Measurements from ENCODE around the gene SLC1A3.
"Not testable (repeated sequence)": the region's sequence is repeated elsewhere in the genome, so short reads cannot be mapped to it uniquely, and the experiment has no call there.

SLC1A3 gene

DNA sequence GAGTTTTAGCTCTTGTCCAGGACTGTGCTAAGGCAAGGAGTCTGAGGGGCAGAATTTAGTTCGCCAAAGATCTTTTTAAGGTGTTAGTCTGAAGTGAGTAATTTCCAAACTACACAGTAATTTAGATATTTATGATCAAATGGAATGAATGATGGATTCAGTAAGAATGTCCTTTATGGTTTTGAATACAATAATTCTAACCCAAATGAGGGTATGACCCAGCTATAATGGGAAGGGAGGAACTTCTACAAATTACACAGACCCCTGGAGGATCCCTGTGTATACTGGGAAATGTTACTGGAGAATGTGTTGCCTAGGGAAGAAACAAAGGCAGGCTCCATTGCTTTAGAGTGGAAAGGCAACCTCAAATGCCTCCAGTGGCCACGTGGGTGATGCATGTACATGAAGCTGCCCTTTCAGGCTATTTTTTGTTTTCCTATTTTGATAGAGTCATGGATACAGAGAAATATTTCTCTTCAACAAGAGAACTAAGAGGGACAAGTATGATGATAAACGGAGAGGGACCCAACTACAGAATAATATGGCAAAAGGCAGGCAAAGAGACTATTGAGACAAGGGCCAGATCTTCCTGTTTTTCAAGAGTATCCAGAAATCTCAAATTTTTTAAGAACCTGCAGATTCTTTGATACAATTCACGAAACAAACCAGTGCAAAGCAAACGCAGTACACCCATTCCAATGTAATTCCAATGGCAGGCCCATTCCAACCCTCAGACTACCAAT is 25.4 kb downstream of the SLC1A3 start:
- DNase-seq = no peak

DNA sequence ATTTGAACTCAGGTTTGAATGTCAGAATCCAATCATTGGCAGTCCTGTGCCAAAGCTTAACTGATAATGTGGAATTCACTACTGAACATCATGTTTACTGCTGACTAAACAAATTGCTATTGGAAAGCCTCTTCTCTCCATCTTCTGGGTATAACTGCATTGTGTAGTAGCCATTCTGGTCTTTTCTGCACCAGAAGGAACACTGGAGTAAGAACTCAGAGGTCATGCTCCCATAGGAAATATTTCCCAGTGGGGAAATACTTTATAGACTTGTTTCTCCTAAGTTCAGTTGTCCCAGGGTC is 25.9 kb downstream of the SLC1A3 start:
- no peak for DNase-seq

DNA sequence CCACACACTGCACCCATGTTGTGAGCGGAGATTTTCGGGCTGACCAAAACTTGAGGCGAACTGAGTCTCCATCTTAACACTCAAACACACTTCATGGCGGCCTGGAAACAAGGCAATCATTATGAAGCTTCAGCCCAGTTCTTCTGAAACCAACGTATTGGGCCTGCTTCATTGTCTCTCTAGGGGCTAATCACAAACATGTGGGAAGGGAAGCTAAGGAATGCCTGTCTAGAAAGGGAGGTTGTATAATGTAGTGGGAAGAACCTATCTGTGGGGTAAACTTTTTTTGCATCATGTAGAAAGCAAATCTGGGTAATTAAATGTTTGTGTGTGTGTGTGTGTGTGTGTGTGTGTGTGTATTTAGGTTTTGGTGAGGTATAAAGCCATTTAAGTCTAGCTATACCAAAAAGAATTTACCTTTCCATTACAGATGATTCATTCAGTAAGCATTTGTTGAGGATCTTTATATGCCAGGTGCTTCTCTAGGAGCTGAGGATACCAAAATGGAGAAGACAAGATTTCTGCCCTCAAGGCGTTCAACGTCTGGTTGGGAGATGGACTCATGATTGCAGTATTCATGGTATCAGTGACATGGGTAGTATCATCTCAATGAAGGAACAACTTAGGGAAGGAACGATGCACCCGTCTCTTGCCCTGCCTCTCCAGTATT is 29.4 kb downstream of the SLC1A3 start:
- no peak for DNase-seq

DNA sequence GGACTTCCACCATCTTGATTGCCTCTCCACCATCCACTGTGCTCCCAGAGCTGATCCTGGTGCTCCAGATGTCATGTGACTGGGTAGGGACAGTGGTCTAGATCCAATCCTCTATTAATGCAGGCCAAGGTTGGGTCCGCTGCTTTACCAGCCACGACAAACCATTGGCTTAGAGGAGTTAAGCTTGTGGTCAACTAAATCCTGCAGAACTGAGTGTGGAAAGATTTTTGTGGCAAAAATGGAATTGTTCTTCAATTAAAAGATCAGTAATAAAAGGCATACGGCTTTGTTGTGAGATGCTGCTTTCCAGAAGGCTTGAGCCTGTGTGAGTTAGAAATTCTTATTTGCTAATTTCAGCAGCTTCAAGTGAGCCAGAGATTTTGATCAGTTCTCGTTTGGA is 30.7 kb downstream of the SLC1A3 start:
- no peak for DNase-seq

DNA sequence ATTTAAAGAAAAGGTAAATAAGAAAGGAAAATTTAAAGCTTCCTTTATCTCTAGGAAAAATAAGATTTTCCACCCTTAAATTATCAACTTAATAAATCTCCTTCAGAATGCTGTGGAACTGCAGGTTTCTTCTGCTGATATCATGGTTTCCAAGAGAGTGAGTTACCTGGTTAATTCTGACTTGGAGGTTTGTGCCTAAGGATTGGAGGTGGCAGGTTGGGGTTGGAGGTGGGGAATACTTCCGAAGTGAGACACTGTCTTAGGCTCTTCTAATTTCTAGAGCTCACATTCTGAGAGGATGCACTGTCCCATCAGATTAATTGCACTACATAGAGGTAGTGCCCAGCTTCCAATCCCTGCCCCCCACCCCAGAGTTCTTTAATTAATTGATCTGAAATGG is 31.1 kb downstream of the SLC1A3 start:
- no peak for DNase-seq

DNA sequence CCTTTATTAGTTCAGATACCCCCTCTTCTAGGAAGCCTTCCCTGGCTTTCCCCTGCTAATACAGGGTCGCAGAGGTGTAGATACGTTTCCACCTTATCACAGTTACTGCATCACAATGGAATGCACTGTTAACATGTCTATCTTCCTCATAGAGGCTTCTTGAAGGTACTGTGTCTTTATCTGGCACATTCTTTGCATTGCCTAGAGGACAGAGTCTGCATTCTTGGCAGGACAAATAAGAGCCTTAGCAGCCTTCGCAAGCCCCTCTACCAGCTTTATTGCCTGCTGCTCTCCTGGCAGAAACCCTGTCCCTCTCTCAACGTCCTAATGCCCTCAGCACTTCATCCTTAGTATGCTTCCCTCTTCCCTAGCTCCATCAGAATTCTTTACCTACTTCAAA is 31.6 kb downstream of the SLC1A3 start:
- DNase-seq = no peak

DNA sequence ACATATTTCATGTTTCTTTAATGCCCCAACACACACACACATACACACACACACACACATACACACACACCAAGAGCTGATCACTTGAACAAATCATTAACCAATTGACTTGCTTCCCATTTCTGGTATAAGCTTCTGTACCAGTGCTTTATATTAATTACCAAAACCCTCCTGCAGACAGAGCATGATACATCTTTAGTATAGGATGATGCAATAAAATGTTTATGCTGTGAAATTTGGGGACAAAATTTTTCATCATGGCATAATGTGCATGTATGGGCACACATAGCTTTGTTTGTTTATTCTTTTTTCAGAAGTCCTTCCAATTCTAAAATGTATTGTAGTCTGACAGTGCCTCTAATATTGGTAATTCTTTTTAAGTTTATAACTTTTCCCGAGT is 34.5 kb downstream of the SLC1A3 start:
- no peak for DNase-seq

DNA sequence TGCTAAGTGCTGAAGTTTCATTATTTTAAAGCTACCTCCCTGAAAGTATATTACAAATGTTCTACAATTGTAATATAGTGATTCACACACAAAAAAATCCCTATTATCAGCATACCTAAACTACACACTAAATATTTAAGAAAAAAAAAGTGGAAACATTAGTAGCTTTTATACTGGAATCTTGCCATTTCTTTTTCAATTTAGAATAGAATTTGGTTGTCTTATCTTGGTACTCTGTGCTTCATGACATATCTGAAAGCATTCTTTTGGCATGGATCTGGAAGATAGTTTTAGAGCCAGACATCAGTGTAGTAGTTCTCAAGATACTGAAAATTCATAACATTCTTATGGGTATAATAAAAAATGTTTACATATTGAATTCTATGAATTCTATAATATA is 35.0 kb downstream of the SLC1A3 start:
- no peak for DNase-seq

DNA sequence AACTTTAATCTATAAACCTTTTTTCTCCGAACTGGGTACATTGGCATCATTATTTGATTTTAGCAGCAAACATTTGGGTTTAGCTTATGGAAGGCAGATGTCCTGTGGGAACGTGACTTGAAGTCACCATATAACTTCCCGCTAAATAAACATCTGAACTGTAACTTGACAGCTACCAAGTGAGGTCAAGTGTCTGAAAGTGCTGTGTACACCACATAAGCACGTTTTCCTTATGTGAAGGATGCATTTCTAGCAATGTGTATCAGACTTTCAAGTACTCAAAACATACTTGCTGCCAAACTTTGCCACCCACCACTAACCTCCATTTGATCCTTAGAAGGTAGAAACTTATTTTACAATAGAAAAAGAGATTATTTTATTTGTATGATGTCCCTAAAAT is 35.7 kb downstream of the SLC1A3 start:
- DNase-seq = no peak

DNA sequence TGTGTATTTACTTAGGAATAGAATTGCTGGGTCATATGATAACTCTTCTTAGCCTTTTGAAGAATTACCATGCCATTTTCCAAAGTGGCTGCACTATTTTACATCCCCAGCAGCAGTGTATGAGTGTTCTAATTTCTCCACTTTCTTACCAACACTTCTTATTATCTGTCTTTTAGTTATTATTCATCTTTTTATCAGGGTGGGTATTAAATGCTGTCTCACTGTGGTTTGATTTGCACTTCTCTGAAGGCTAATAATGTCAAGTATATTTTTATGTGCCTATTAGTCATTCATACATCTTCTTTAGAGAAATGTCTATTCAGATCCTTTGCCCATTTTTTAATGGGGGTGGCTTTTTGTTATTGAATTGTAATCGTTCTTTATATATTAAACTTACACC is 36.8 kb downstream of the SLC1A3 start:
- no peak for DNase-seq

DNA sequence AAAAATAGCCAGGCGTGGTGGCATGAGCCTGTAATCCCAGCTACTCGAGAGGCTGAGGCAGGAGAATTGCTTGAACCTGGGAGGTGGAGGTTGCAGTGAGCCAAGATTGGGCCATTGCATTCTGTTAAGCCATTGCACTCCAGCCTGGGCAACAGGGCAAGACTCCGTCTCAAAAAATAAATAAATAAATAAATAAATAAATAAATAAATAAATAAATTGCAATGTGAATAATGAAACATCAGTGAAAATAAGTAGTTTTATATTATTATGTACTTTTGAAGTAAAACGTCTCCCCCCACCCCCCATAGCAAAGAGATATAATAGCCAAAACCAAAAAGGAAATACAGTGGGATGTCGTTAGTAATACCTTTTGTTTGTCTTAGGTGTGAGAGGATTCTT is 37.4 kb downstream of the SLC1A3 start:
- DNase-seq = not testable (repeated sequence)

DNA sequence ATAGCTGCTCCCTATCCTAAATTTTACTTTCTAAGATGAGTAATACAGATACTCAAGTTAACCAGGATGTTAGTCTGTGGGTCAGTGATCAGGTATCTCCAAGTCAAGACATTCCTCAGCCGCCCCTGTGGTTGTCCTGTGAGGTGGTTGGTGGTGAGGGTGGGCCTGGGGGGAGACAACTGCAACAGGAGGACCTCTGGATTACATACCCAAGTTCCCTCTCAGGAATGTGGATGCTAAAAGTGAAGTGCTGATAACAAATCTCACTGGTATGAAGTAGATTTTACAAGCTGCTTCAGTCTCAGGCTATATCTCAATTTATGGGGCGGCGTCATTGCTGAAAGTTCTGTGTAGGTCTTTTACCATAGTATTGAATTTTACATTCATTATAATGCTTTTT is 38.3 kb downstream of the SLC1A3 start:
- DNase-seq = no peak

DNA sequence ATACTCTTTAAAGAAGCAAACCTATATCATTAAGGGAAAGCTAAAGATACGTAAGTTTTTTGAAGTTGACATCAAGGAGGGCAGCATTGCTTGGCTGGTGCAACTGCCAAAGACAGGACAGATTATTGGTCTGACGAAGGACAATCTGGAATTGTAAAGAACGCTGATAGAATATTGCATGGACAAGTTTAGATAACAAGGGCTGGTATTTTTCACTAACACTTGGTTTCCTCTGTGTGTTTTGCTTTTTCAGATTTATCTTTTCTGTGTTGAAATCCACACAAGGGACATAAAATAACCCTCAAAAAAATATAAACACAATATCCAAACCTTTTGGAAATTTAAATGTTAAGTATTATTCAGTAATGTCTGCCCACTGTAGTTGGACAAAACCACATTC is 39.7 kb downstream of the SLC1A3 start:
- DNase-seq = no peak

DNA sequence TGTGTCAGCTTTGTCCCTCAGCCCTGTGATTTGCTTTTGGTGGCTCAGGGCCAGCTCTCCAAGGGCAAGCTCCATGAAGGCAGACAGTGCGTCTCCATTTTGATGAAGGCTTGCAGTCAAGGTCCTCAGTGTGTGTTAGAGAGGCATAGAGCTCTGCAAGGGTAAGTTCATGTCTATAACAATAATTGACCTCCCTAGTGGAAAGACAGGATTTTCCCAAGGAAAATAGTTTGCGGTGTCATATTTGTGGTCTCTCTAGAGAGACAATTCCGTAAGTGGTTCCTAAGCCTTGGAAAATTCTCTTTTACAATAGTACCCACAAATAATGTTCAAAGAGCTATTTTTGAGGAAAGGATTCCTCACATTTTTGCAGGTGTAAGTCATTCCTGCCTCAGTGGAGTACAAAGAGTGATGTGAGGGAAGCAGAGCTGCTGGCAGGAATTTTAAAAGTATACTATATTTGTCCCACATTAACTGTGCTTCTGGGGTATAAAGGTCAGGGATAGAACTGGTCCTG is 40.2 kb downstream of the SLC1A3 start:
- DNase-seq = no peak

DNA sequence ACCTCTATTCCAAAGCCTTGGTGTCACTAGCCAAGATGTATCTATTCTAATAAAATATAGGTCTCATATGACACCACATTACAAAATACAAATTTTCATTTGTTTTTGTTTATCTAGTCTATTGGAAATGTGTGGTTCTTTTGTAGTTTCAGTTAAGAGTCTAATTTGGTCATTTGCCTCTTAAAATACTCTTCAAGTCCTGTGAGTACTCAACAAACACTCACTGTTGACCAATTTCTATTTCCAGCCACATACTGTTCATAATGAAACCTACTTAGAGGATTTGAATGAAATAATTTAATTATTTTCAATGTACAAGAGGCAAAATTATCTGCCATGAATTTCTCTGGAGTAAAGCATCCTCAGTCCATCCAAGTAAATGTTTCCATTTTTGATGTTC is 40.6 kb downstream of the SLC1A3 start:
- no peak for DNase-seq

DNA sequence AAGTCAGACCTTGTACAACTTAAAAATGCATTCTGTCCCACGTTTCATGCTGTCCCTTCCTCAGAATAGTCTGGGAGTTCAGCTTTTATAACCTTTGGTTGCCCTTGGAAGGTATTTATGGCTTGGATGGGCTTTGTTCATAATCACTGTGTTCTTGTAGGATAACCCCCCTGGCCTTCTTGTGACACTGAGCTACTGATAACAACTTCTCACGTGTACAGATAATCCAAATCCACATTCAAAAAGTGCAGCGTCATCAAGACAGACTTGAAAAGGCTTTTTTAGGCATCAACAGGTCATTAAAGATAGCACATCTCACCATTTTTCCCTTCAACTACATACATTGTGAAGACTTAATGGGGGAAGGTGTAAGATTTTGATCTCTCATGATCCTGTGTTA is 42.0 kb downstream of the SLC1A3 start:
- DNase-seq = no peak

DNA sequence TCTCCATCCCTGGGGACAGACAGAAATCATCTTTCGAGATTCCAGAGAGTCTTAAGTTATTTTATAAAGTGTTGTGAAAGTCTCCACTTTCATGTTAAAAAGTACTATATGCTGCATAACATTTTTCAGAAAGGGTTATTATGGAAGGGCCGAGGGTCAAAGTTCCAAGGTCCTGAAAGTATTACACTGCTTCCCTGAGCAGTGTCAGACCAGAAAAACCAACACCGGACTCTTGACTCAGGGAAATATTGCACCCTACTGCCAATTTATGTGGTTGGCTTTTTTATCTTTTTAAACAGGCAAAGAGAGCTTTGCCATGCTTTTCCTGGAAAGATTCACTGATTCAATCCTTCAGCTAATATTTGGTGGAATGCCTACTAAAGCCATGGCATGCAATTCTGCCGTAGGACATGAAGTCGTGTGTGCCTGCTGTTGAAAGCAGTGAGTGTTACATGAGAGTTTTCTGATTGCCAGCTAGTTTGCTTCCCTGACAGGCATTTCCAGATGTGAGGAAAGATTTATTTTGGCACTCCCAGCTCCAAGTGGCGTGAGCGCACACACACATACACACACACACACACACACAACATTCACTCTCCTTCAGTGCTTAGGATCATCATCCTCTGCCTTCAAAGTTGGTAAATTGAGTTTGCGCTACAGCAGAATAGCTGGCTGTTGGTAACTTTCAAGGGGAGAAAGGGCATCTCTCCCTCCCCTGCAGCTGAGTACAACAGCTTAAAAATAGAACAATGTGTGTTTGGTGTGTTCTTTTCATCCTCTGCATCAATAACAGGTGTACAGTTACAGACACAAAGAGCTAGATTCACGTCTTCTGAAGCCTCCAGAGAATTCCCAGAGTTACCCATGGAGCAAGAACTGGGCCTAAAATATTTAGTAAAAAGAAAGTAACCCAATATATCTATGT is 45.6 kb downstream of the SLC1A3 start:
- DNase-seq = no peak

DNA sequence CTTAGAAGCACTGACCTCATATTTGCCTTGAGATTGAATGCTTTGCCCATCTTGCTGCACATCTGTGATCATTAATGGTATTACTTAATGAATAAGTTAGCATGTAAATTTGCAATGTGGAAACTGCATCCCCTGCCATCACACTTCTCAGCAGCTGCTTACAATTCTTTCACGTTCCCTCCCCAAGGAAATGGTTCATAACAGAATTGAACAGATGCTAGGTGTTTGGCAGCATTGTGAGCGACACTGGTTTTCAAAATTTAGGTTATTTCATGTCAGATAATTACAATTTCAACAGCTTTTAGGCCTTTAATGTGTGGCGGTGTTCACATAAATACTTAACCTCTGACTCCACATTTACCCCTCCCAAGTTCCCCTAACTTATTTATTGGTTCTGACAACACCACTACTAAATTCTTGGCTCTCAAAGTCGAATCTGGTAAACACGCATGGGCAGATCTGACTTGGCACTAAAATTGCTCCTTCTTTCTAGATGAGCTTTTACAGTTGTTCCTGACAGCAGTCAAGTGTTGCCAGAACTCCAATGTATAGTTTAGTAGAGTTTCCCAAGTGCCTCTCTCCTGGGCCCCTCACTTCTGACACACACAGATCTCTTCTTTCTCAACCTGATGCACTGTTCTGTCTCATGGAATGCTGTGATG is 46.8 kb downstream of the SLC1A3 start:
- no peak for DNase-seq

DNA sequence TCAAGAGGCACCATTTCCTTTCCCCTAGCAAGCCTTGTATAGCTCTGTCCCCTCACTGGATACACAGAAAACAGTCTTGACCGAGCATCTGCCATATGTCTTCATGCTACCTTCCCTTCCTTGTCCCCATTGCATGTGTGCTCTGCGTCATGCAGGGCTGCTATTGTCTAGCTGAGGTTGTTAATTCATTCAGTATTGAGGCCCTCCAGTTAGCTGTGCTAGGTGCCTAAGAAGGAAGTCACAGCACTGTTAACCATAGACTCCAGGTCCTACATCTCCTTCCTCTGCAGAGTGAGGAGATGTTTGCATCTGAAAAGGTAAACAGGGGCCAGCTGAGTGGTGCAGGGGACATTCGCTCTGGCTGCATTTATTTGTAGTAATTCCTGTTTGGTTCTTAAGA is 48.2 kb downstream of the SLC1A3 start:
- no peak for DNase-seq

DNA sequence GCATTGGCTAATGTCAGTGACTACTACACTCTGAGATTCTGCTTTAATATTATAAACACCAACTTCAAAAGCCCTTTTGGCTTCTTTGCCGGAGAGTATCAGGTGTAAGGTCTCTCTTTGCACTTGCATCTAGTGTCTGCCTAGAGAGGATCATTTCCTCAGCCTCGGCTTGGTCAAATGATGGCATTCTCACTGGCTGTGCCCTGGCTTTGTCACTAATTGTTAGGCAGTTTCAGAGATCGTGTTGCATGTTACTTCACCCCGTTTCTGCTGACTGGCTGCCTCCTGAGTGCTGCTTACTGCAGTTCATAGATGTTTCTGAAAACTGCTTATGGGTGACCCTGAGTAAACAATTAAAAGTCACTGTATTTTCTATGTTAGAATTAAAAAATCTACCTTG is 48.8 kb downstream of the SLC1A3 start:
- no peak for DNase-seq

DNA sequence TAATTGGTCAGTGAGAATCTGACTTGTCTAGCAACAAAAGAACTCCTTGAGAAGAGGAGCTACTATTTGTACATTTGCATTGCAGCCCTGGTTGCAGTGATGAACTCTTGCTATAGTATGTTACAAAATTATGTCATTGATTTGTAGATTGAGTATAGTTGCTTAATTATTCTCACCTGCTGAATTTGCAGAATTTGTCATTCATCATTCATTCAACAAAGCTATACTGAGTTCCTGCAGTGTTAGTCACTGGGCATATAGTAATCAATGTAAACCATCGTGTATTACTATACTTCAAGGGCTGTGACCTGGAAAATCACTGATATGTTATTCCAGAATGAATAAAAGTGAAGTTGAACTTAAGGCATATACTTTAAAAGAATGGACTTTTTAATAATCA is 50.1 kb downstream of the SLC1A3 start:
- DNase-seq = no peak

DNA sequence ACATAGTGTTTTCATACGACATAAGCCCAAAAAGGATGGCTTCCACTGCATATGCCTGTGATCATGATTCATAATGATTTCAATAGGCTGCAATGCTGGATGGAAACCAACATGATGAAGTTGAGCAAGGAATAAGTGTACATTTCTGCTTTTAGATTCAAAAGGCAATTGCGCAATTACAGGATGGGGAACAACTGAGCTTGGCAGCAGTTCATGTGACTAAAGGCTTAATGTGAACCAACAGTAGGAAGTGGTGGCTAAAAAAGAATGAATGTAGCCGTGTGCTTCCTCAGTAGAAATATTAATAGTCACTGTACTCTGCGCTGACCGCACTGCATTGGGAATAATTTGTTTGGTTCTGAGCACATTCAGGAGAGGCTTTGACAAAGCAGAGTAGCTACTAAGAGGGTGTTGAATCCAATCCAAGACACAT is 51.2 kb downstream of the SLC1A3 start:
- DNase-seq = no peak
